ENCODE results near the gene KIF3A. TPM values are rescaled to one million over a fixed set of nuclear protein-coding genes. Genes with fewer than 3 reads are reported as not detected.
A peak's percentile ranks its signal among the peaks of the same experiment; 100 is the strongest.

Gene KIF3A
- total and polyA plus RNA-seq, 4 donors, result 3.1 to 16.5 (median 9.2) TPM

GRCh38 chr5:132737982-132738681 lies 786 bp upstream of the KIF3A start:
- DNase-seq, result no peak
- peaks cover 0 to 3% (median 0%) of the 10 kb centered on the region in 3 donors for H3K27me3 ChIP-seq (ENCODE audit: control insufficient read depth in 3 of 3, insufficient read depth in 3 of 3, low read length in 2 of 3)
- H3K36me3 ChIP-seq (ENCODE audit: control insufficient read depth in 4 of 4, insufficient read depth in 4 of 4, low read length in 4 of 4), result no peaks in the 10 kb centered on the region
- peak overlapping the region in 1 of 2 donors; percentile 48 for H3K9ac ChIP-seq (ENCODE audit: insufficient read depth in 1 of 2, low read length in 2 of 2)
- H3K4me3 ChIP-seq, result no peak overlapping the region
- peaks cover 0 to 11% (median 6%) of the 10 kb centered on the region in 5 donors for H3K4me1 ChIP-seq (ENCODE audit: control insufficient read depth in 5 of 5, insufficient read depth in 5 of 5, low read length in 5 of 5)
- 72 to 80% methylated on average over 9 of the region's 9 CpGs for WGBS, 2 donors
- no peaks in the 10 kb centered on the region for H3K9me3 ChIP-seq (ENCODE audit: control insufficient read depth in 4 of 4, insufficient read depth in 3 of 4, low read length in 3 of 4)
- ATAC-seq (ENCODE audit: insufficient read depth, low FRiP score), result no peak
- TF ChIP-seq CTCF (IDR thresholded peaks at IDR 0.05; ENCODE audit: control extremely low read depth, extremely low read depth), result no peak
- no peak overlapping the region for H3K27ac ChIP-seq (ENCODE audit: low read depth in 1 of 2, low read length in 1 of 2)

- 96 to 97% methylated on average over 2 of the region's 2 CpGs for WGBS, 2 donors
- DNase-seq, result no peak
Measured at GRCh38 chr5:132734687-132735086, 2.7 kb downstream of the KIF3A start.

GRCh38 chr5:132733499-132734148 lies 3.7 kb downstream of the KIF3A start:
- no peak for ATAC-seq (ENCODE audit: insufficient read depth, low FRiP score)
- Histone ChIP-seq H3K4me1 (ENCODE audit: control insufficient read depth in 5 of 5, insufficient read depth in 5 of 5, low read length in 5 of 5) (peaks cover 0 to 11% (median 6%) of the 10 kb centered on the region in 5 donors), H3K27ac (ENCODE audit: low read depth in 1 of 2, low read length in 1 of 2) (no peak overlapping the region), H3K36me3 (ENCODE audit: control insufficient read depth in 4 of 4, insufficient read depth in 4 of 4, low read length in 4 of 4) (peaks cover 0 to 4% (median under 1%) of the 10 kb centered on the region in 4 donors), H3K4me3 (no peak overlapping the region), H3K9me3 (ENCODE audit: control insufficient read depth in 4 of 4, insufficient read depth in 3 of 4, low read length in 3 of 4) (no peaks in the 10 kb centered on the region), H3K9ac (ENCODE audit: insufficient read depth in 1 of 2, low read length in 2 of 2) (no peak overlapping the region), H3K27me3 (ENCODE audit: control insufficient read depth in 3 of 3, insufficient read depth in 3 of 3, low read length in 2 of 3) (no peaks in the 10 kb centered on the region)
- WGBS, 2 donors, result 86 to 97% methylated on average over 2 of the region's 2 CpGs
- TF ChIP-seq CTCF (IDR thresholded peaks at IDR 0.05; ENCODE audit: control extremely low read depth, extremely low read depth), result no peak
- no peak for DNase-seq

More at GRCh38 chr5:132734687-132735086, 2.7 kb downstream of the KIF3A start:
- no peak for TF ChIP-seq CTCF (IDR thresholded peaks at IDR 0.05; ENCODE audit: control extremely low read depth, extremely low read depth)
- Histone ChIP-seq H3K27ac (ENCODE audit: low read depth in 1 of 2, low read length in 1 of 2) (no peak overlapping the region), H3K27me3 (ENCODE audit: control insufficient read depth in 3 of 3, insufficient read depth in 3 of 3, low read length in 2 of 3) (no peaks in the 10 kb centered on the region), H3K4me3 (no peak overlapping the region), H3K9ac (ENCODE audit: insufficient read depth in 1 of 2, low read length in 2 of 2) (no peak overlapping the region), H3K9me3 (ENCODE audit: control insufficient read depth in 4 of 4, insufficient read depth in 3 of 4, low read length in 3 of 4) (no peaks in the 10 kb centered on the region), H3K4me1 (ENCODE audit: control insufficient read depth in 5 of 5, insufficient read depth in 5 of 5, low read length in 5 of 5) (peaks cover 0 to 11% (median 6%) of the 10 kb centered on the region in 5 donors), H3K36me3 (ENCODE audit: control insufficient read depth in 4 of 4, insufficient read depth in 4 of 4, low read length in 4 of 4) (peaks cover 0 to 4% (median 0%) of the 10 kb centered on the region in 4 donors)
- no peak for ATAC-seq (ENCODE audit: insufficient read depth, low FRiP score)

Measured in lung (tissue), 12 donors.